ENCODE results near the gene TAC4. TPM values are rescaled to one million over a fixed set of nuclear protein-coding genes. Genes with fewer than 3 reads are reported as not detected.

The TAC4 gene
- polyA plus RNA-seq, 1 experiment, result not detected

DNA sequence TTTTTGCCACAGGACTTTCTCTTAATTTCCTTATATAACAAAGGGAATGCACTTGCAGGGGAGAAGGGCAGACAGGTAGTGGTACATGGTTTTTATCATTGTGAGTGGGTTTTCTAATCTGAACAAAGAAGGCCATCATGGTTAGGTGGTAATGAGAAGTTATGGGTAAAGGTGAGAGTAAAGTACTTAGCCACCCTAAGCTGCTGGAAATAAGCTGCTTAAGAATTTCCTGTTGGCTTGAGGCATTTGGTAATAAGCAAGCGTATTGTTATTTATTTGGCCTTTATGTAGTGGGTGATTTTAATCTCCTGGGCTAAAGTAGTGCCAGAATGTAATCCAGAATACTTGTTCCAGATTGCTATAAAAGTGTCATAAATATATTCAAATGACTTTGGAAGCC lies 27.1 kb downstream of the TAC4 start:
- Histone ChIP-seq H3K4me3 (ENCODE audit: low read depth, low read length) (no peak overlapping the region), H3K27me3 (ENCODE audit: control insufficient read depth, insufficient read depth, low read length) (no peaks in the 10 kb centered on the region), H3K36me3 (ENCODE audit: control insufficient read depth, insufficient read depth, low read length) (peaks cover 11% of the 10 kb centered on the region)
- TF ChIP-seq, protein P1, sequence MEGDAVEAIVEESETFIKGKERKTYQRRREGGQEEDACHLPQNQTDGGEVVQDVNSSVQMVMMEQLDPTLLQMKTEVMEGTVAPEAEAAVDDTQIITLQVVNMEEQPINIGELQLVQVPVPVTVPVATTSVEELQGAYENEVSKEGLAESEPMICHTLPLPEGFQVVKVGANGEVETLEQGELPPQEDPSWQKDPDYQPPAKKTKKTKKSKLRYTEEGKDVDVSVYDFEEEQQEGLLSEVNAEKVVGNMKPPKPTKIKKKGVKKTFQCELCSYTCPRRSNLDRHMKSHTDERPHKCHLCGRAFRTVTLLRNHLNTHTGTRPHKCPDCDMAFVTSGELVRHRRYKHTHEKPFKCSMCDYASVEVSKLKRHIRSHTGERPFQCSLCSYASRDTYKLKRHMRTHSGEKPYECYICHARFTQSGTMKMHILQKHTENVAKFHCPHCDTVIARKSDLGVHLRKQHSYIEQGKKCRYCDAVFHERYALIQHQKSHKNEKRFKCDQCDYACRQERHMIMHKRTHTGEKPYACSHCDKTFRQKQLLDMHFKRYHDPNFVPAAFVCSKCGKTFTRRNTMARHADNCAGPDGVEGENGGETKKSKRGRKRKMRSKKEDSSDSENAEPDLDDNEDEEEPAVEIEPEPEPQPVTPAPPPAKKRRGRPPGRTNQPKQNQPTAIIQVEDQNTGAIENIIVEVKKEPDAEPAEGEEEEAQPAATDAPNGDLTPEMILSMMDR (IDR thresholded peaks at IDR 0.05; ENCODE audit: insufficient read depth, low read depth, low read length), result no peak
- no peak for DNase-seq (ENCODE audit: low read depth)
- ChIA-PET CTCF (no interaction called here), POLR2A (no interaction called here)

DNA sequence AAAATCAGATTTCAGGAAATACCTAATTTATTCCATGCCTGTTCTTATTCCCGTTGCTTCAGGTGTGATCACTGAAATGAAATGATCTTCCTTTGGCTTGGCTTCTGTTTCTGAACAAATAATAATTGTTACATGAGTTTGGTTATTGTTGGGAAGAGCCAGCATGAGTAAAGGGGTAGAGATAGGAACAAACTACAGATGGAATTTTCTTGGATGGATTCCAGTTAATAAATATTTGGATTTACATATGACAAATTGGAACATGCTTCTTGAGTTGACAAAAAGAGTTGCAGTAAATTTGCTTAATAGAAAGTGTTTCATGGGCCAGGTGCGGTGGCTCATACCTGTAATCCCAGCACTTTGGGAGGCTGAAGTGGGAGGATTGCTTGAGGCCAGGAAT lies 28.2 kb downstream of the TAC4 start:
- Histone ChIP-seq H3K27me3 (ENCODE audit: control insufficient read depth, insufficient read depth, low read length) (no peaks in the 10 kb centered on the region), H3K36me3 (ENCODE audit: control insufficient read depth, insufficient read depth, low read length) (peaks cover 11% of the 10 kb centered on the region), H3K4me3 (ENCODE audit: low read depth, low read length) (no peak overlapping the region)
- ChIA-PET CTCF (no interaction called here), POLR2A (no interaction called here)
- DNase-seq (ENCODE audit: low read depth), result no peak
- TF ChIP-seq, protein P1 (IDR thresholded peaks at IDR 0.05; ENCODE audit: insufficient read depth, low read depth, low read length), result no peak

DNA sequence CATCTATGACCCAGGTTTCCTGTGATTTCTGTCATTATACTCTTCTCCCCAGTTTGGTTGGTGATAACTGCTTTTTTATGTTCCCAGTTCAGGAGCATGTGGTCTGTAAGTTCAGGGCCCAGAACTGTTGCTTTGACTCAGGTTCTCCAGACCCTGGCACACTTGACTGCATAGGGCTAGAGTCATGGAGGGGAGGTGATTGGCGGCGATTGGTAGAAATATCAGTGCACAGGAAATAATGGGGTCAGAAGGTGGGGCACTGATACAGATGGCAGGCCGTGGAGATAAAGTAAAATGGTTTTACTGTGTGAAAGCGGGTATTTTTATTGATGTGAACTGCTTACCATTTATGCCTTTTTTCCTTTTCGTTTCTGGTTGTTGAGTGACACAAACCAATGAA lies 28.7 kb downstream of the TAC4 start:
- Histone ChIP-seq H3K27me3 (ENCODE audit: control insufficient read depth, insufficient read depth, low read length) (no peaks in the 10 kb centered on the region), H3K4me3 (ENCODE audit: low read depth, low read length) (no peak overlapping the region), H3K36me3 (ENCODE audit: control insufficient read depth, insufficient read depth, low read length) (peaks cover 12% of the 10 kb centered on the region)
- ChIA-PET CTCF (no interaction called here), POLR2A (no interaction called here)
- no peak for DNase-seq (ENCODE audit: low read depth)
- TF ChIP-seq, protein P1 (IDR thresholded peaks at IDR 0.05; ENCODE audit: insufficient read depth, low read depth, low read length), result no peak

DNA sequence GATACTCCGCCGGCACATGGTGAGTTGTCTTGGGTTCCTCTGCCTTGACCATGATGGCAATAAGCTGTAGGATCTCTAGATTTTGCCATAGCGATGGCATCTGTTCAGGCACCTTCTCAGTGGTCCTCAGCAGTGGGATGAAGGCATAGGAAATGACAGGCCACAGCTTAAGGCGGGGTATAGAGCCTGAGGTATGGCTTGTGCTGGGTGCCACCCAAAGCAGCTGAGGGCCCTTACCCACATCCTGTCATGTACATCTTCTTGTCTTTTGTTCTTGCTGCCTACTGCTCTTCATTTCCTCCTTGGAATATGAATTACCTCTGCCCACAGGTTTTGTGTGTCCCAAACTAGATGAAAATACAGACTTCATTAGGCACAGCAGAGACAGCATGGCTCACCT lies 29.9 kb downstream of the TAC4 start:
- POLR2A ChIA-PET, result no interaction called here

DNA sequence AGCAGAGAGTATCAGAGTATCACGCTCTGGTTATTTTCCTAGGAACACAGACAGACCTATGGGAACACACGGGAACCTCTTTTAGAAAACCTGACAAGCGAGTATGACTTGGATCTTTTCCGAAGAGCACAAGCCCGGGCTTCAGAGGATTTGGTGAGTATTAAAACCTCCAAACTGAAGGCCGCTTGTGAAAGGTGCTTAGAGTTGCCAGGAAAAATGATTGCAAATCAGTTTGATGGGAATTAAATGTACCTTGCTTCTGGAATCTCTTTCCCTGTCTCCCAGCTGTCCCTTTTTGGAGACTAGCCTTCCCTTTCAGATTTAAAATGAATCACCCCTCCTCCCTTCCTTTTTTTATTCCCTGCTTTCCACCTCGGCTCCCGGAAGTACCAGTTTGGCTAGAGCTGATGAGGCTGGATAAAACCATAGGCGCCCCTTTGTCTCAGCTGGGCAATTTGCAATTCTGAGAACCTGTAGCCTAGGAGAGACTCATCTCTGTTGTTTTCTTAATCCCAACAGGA lies 32.0 kb downstream of the TAC4 start:
- no peak overlapping the region for H3K4me3 ChIP-seq (ENCODE audit: low read depth, low read length)
- ChIA-PET POLR2A (no interaction called here), CTCF (interaction anchor here (0.7 to 1.2 kb wide), 2 partner anchors 20 to 35 kb away, joined by 3 to 4 read pairs; no protein-coding TSS in a partner anchor)
- H3K27me3 ChIP-seq (ENCODE audit: control insufficient read depth, insufficient read depth, low read length), result no peaks in the 10 kb centered on the region
- TF ChIP-seq, protein P1 (IDR thresholded peaks at IDR 0.05; ENCODE audit: insufficient read depth, low read depth, low read length), result no peak
- no peak for DNase-seq (ENCODE audit: low read depth)
- H3K36me3 ChIP-seq (ENCODE audit: control insufficient read depth, insufficient read depth, low read length), result peaks cover 15% of the 10 kb centered on the region

More for the DNA sequence above, 29.9 kb downstream of the TAC4 start:
- Histone ChIP-seq H3K36me3 (ENCODE audit: control insufficient read depth, insufficient read depth, low read length) (peaks cover 15% of the 10 kb centered on the region), H3K4me3 (ENCODE audit: low read depth, low read length) (no peak overlapping the region), H3K27me3 (ENCODE audit: control insufficient read depth, insufficient read depth, low read length) (no peaks in the 10 kb centered on the region)
- TF ChIP-seq, protein P1 (IDR thresholded peaks at IDR 0.05; ENCODE audit: insufficient read depth, low read depth, low read length), result no peak
- DNase-seq (ENCODE audit: low read depth), result no peak
- CTCF ChIA-PET, result no interaction called here
